Nephron (organoid): Measurements from ENCODE around the gene TNFSF9.

Source experiments
- H3K27ac Mint-ChIP-seq, 3 experiments: 2 replicates each; pipeline ENCODE4 v1.8.0; 2020; ENCODE audit warnings: mixed read lengths in 3 of 3, mild to moderate bottlenecking in 2 of 3, moderate library complexity in 1 of 3
- H3K27me3 Mint-ChIP-seq: 2 replicates; pipeline ENCODE4 v1.8.0; 2021; ENCODE audit warnings: low read depth, mild to moderate bottlenecking, moderate library complexity, mixed read lengths
- H3K36me3 Mint-ChIP-seq: 2 replicates; pipeline ENCODE4 v1.8.0; 2020; ENCODE audit warnings: low read depth, mixed read lengths
- H3K4me1 Mint-ChIP-seq: 2 replicates; pipeline ENCODE4 v1.8.0; 2020; ENCODE audit warnings: mixed read lengths
- H3K4me3 Mint-ChIP-seq, 3 experiments: 2 replicates each; pipeline ENCODE4 v1.8.0; 2020; ENCODE audit warnings: mild to moderate bottlenecking in 3 of 3, mixed read lengths in 3 of 3, moderate library complexity in 2 of 3
- H3K9me3 Mint-ChIP-seq: 2 replicates; pipeline ENCODE4 v1.8.0; 2020; ENCODE audit warnings: mixed read lengths
- TF ChIP-seq, protein P1 (sequence below), 3 experiments: fragments of 200-600 bp; sonication (generic); IDR thresholded peaks; one replicate each; pipeline ENCODE4 v1.5.0; 2021; ENCODE audit warnings: antibody characterized with exemption in 3 of 3; ENCODE audit not compliant: unreplicated experiment in 3 of 3

Gene TNFSF9

DNA sequence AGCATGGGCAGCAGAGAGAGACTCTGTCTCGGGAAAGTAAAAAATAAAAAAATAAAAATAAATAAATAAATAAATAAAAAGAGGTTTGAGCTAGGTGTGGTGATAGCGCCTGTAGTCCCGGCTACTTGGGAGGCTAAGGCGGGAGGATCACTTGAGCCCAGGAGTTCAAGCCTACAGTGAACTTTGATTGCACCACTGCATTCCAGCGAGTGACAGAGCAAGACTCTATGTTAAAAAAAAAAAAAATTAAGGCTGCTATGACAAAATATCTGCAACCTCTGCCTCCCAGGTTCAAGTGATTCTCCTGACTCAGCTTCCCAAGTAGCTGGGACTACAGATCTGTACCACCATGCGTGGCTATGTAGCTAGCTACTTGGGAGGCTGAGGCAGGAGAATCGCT, 46.0 kb upstream of the TNFSF9 start:
- peaks cover 17% of the 10 kb centered on the region for H3K27me3 Mint-ChIP-seq
- TF ChIP-seq, protein P1, sequence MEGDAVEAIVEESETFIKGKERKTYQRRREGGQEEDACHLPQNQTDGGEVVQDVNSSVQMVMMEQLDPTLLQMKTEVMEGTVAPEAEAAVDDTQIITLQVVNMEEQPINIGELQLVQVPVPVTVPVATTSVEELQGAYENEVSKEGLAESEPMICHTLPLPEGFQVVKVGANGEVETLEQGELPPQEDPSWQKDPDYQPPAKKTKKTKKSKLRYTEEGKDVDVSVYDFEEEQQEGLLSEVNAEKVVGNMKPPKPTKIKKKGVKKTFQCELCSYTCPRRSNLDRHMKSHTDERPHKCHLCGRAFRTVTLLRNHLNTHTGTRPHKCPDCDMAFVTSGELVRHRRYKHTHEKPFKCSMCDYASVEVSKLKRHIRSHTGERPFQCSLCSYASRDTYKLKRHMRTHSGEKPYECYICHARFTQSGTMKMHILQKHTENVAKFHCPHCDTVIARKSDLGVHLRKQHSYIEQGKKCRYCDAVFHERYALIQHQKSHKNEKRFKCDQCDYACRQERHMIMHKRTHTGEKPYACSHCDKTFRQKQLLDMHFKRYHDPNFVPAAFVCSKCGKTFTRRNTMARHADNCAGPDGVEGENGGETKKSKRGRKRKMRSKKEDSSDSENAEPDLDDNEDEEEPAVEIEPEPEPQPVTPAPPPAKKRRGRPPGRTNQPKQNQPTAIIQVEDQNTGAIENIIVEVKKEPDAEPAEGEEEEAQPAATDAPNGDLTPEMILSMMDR (IDR thresholded peaks at IDR 0.05; ENCODE audit: unreplicated experiment in 3 of 3), result no peak
- no peaks in the 10 kb centered on the region for H3K9me3 Mint-ChIP-seq
- H3K4me3 Mint-ChIP-seq, result no peak overlapping the region
- no peaks in the 10 kb centered on the region for H3K36me3 Mint-ChIP-seq
- no peak overlapping the region for H3K27ac Mint-ChIP-seq
- H3K4me1 Mint-ChIP-seq, result no peaks in the 10 kb centered on the region

DNA sequence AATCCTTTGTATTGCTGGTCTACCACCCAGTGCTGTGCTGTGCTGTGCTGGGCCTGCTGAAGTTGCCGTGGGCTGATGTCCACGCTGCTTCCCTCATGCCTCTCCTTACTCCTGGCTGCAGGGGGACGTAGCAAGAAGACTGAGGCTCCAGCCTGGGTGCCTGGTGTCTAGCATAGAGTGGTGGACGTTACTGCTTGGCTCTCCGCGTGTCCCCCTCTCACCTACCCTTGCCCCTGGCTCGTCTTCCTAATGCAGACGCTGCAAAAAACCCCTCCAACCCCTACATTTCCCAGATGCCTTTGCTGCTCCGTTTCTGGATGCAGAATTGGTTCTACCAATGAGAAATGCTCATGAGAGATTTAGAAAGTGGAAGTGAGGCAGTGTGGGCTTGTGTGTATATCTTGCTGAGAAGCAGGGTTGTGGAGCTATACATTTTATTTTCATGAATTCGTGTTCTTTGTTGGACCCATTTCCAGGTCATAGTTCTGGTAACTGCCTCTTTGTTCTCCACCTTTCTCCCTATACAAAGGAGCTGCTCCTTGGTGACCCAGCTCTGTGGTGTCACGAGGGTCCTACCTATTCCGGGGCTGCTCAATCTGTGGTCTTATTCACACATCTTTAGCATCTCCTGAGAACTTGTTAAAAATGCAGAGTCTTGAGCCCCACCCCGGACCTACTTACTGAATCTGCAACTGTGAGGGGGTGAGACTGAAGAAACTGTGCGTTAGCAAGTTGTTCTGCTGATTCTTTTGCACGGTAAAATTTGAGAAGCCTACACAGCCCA, 41.4 kb upstream of the TNFSF9 start:
- TF ChIP-seq, protein P1 (IDR thresholded peaks at IDR 0.05; ENCODE audit: unreplicated experiment in 3 of 3), result no peak
- H3K36me3 Mint-ChIP-seq, result peaks cover under 1% of the 10 kb centered on the region
- H3K27me3 Mint-ChIP-seq, result peaks cover 22% of the 10 kb centered on the region
- no peaks in the 10 kb centered on the region for H3K4me1 Mint-ChIP-seq
- no peak overlapping the region for H3K4me3 Mint-ChIP-seq
- H3K27ac Mint-ChIP-seq, result no peak overlapping the region
- peaks cover 5% of the 10 kb centered on the region for H3K9me3 Mint-ChIP-seq

- no peak overlapping the region for H3K4me3 Mint-ChIP-seq
- H3K36me3 Mint-ChIP-seq, result peaks cover 5% of the 10 kb centered on the region
- H3K27ac Mint-ChIP-seq, result no peak overlapping the region
- no peaks in the 10 kb centered on the region for H3K4me1 Mint-ChIP-seq
- peaks cover 5% of the 10 kb centered on the region for H3K9me3 Mint-ChIP-seq
- TF ChIP-seq, protein P1 (IDR thresholded peaks at IDR 0.05; ENCODE audit: unreplicated experiment in 3 of 3), result no peak
- H3K27me3 Mint-ChIP-seq, result peaks cover 25% of the 10 kb centered on the region
Measured at GRCh38 chr19:6490134-6490533, 40.7 kb upstream of the TNFSF9 start.

- H3K36me3 Mint-ChIP-seq, result peaks cover 5% of the 10 kb centered on the region
- TF ChIP-seq, protein P1 (IDR thresholded peaks at IDR 0.05; ENCODE audit: unreplicated experiment in 3 of 3), result no peak
- H3K9me3 Mint-ChIP-seq, result peaks cover 5% of the 10 kb centered on the region
- no peaks in the 10 kb centered on the region for H3K4me1 Mint-ChIP-seq
- no peak overlapping the region for H3K4me3 Mint-ChIP-seq
- H3K27ac Mint-ChIP-seq, result no peak overlapping the region
- peaks cover 25% of the 10 kb centered on the region for H3K27me3 Mint-ChIP-seq
Measured at GRCh38 chr19:6491802-6492592, 38.8 kb upstream of the TNFSF9 start.

GRCh38 chr19:6494438-6495036, 36.3 kb upstream of the TNFSF9 start:
- Mint-ChIP-seq H3K27me3 (peaks cover 29% of the 10 kb centered on the region), H3K27ac (no peak overlapping the region), H3K4me3 (no peak overlapping the region), H3K36me3 (peaks cover 5% of the 10 kb centered on the region), H3K9me3 (peaks cover 5% of the 10 kb centered on the region), H3K4me1 (no peaks in the 10 kb centered on the region)
- TF ChIP-seq, protein P1 (IDR thresholded peaks at IDR 0.05; ENCODE audit: unreplicated experiment in 3 of 3), result no peak
